ENCODE measurements around the gene PSMG3. TPM values are rescaled to one million over a fixed set of nuclear protein-coding genes. Genes with fewer than 3 reads are reported as not detected.

PSMG3 gene
- total RNA-seq, 1 donor from 2014 or later: 79.8 TPM

DNA sequence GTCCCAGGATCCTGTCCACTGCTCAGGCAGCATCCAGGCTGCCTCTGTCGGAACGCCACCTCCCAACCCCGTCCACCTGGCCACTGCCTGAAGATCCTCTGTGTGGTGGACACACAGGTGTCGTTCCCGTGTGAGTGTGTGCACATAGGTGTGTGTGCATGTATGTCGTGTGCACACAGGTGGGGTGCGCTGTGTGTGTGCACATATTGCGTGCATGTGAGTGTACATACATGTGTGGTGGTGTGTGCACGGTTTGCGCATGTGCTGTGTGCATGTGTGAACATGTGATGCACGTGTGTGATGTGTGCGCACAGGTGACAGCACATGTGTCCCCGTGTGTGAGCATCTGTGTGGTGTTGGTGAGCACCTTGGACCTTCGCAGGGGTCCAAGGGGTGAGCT lies 20.9 kb downstream of the PSMG3 start:
- no peak overlapping the region for H3K4me3 ChIP-seq (ENCODE audit: low read depth, low read length)
- no peaks in the 10 kb centered on the region for H3K27me3 ChIP-seq (ENCODE audit: control insufficient read depth, insufficient read depth, low read length)
- TF ChIP-seq, protein P1, sequence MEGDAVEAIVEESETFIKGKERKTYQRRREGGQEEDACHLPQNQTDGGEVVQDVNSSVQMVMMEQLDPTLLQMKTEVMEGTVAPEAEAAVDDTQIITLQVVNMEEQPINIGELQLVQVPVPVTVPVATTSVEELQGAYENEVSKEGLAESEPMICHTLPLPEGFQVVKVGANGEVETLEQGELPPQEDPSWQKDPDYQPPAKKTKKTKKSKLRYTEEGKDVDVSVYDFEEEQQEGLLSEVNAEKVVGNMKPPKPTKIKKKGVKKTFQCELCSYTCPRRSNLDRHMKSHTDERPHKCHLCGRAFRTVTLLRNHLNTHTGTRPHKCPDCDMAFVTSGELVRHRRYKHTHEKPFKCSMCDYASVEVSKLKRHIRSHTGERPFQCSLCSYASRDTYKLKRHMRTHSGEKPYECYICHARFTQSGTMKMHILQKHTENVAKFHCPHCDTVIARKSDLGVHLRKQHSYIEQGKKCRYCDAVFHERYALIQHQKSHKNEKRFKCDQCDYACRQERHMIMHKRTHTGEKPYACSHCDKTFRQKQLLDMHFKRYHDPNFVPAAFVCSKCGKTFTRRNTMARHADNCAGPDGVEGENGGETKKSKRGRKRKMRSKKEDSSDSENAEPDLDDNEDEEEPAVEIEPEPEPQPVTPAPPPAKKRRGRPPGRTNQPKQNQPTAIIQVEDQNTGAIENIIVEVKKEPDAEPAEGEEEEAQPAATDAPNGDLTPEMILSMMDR (IDR thresholded peaks at IDR 0.05; ENCODE audit: insufficient read depth, low read length, poor library complexity, severe bottlenecking): no peak
- no peak for DNase-seq (ENCODE audit: low read depth)
- H3K36me3 ChIP-seq (ENCODE audit: control insufficient read depth, insufficient read depth, low read length): no peaks in the 10 kb centered on the region

DNA sequence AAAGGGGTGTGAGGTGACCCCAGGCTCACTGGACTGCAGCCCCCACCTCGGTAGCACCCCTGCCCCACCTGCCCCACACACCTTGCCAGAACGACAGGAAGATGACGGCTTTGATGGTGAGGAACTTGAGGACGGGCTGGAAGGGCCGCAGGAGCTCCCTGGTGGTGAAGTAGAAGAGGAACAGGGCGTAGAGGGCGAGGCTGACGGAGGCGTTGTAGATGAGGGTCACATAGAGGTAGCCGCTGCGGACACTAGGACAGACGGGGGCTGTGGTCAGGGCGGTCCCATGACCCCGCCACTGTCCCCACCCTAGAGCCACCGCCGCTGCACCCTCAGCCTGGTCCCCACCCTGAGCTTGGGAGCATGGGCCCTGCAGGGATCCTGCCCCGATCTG lies 21.4 kb downstream of the PSMG3 start:
- no peak for DNase-seq (ENCODE audit: low read depth)
- no peaks in the 10 kb centered on the region for H3K27me3 ChIP-seq (ENCODE audit: control insufficient read depth, insufficient read depth, low read length)
- TF ChIP-seq, protein P1 (IDR thresholded peaks at IDR 0.05; ENCODE audit: insufficient read depth, low read length, poor library complexity, severe bottlenecking): no peak
- no peak overlapping the region for H3K4me3 ChIP-seq (ENCODE audit: low read depth, low read length)
- no peaks in the 10 kb centered on the region for H3K36me3 ChIP-seq (ENCODE audit: control insufficient read depth, insufficient read depth, low read length)

DNA sequence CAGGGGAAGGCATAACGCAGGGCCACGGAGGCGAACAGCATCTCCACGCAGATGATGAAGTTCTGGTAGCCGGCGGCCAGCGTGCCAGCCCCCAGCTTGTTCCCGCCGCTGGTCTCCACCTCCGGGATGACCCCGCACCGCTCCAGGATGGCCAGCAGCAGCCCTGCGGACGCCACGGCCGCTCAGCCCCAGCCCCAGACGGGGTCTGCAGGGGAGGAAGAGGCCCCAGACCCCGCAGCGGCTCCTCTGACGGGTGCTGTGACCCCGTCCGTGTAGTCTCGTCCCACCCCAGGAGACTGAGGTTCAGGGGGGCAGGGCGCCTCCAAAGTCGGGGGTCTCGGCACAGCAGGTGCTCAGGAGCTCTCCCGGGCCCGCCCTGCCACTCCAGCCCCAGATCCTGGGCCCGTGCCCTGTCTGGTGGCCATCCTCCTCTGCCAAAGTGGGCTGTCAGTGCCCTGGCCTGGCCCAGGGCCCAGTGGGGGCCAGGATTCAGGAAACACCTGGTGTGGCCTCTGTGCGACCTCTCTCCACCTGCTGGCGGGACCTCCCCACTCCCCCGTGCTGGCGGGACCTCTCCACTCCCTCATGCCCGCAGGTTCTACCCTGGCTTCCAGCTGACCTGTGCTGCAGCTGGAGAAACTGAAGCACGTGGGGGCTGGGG lies 21.9 kb downstream of the PSMG3 start:
- TF ChIP-seq, protein P1 (IDR thresholded peaks at IDR 0.05; ENCODE audit: insufficient read depth, low read length, poor library complexity, severe bottlenecking): no peak
- no peak for DNase-seq (ENCODE audit: low read depth)
- Histone ChIP-seq H3K4me3 (ENCODE audit: low read depth, low read length) (no peak overlapping the region), H3K27me3 (ENCODE audit: control insufficient read depth, insufficient read depth, low read length) (no peaks in the 10 kb centered on the region), H3K36me3 (ENCODE audit: control insufficient read depth, insufficient read depth, low read length) (no peaks in the 10 kb centered on the region)

DNA sequence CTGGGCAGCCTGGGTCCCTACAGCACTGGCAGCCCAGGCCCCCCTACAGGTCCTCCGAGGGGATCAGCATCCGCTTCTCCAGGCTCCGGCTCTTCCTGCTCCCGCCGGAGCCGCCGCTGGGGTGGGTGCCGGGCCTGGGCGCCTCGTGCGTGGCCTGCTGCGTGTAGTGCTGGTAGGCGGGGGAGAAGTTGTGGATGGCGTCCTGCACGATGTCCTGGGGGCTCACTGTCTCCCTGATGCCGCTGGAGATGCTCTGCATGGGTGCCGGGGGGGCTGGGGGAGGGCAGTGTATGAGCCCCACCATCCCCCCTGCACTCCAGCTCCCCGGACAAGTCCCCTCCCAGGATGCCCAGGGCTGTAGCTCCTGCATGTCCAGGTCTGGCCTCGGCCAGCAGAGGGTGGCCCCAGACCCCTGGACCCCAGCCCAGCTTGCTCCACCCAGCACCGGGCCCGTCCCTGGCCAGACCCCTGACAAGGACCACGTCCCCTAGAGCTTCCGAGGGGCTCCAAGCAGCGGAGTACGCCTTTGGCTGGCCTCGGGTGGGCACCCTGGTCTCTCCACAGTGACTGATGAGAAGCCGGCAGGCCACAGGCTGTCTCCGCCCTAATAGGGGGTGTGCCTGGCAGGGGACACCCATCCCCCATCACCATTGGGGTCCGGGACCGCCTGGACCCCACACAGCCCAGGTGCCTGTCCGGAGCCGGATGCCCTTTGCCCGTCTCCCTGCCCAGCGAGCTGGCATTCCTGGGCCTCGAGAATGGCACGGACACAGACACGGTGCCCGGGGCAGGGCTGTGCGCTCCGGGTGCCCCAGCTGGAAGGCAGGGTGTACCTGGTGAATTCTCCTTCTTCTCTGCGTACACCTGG lies 22.7 kb downstream of the PSMG3 start:
- Histone ChIP-seq H3K36me3 (ENCODE audit: control insufficient read depth, insufficient read depth, low read length) (no peaks in the 10 kb centered on the region), H3K4me3 (ENCODE audit: low read depth, low read length) (no peak overlapping the region), H3K27me3 (ENCODE audit: control insufficient read depth, insufficient read depth, low read length) (no peaks in the 10 kb centered on the region)
- no peak for DNase-seq (ENCODE audit: low read depth)
- TF ChIP-seq, protein P1 (IDR thresholded peaks at IDR 0.05; ENCODE audit: insufficient read depth, low read length, poor library complexity, severe bottlenecking): no peak

DNA sequence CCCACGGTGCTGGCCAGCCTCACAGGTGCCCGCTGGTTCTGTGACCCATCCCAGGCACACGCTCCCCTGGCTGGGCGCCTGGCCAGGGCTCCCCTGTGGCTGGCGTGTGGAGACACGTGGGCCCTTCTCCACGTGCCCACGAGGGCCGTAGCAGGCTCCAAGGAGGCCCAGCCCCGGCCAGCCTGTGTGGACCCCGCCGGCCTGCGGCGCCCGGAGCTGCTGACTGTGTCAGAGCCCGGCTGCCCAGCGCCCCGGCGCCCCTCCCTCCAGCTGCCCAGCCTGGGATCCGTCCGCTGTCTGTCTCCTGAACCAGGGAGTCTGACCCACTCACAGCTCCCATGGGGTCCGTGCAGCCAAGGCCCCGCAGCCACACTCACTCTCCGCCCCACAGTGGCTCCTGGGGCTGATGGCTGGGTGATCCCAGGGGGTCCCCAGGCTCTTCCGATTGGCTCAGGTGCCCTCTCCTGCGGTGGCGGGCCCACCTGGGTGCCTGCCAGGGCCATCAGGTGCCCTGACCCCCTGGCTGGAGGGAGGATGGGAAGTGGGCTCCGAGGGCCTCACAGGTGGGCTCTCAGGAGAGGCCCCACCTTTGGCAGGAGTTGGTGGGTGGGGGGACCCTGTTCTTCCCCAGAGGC lies 23.4 kb downstream of the PSMG3 start:
- Histone ChIP-seq H3K4me3 (ENCODE audit: low read depth, low read length) (no peak overlapping the region), H3K27me3 (ENCODE audit: control insufficient read depth, insufficient read depth, low read length) (no peaks in the 10 kb centered on the region), H3K36me3 (ENCODE audit: control insufficient read depth, insufficient read depth, low read length) (no peaks in the 10 kb centered on the region)
- DNase-seq (ENCODE audit: low read depth): no peak
- TF ChIP-seq, protein P1 (IDR thresholded peaks at IDR 0.05; ENCODE audit: insufficient read depth, low read length, poor library complexity, severe bottlenecking): no peak

Data from kidney epithelial cell (primary cell).